Bronchial epithelial cell (primary cell): Measurements from ENCODE around the gene KRT74. TPM values are rescaled to one million over a fixed set of nuclear protein-coding genes. Genes with fewer than 3 reads are reported as not detected.

ENCODE experiments used
- DNase-seq: peaks from one replicate; pipeline ENCODE4 v3.0.0-alpha.2; 2010; ENCODE audit warnings: low read depth
- FAIRE-seq: peaks from 2 replicates; lab custom pipeline; 2011; peaks lifted over from hg19 to GRCh38; lab: Jason Lieb, UNC
- H3K27me3 ChIP-seq: 2 replicates; pipeline ENCODE4 v1.5.1; 2011; ENCODE audit warnings: low read length; ENCODE audit not compliant: control insufficient read depth, insufficient read depth
- H3K36me3 ChIP-seq: 2 replicates; pipeline ENCODE4 v1.5.1; 2011; ENCODE audit warnings: low read length; ENCODE audit not compliant: control insufficient read depth, insufficient read depth
- H3K4me3 ChIP-seq: 2 replicates; pipeline ENCODE4 v1.5.1; 2011; ENCODE audit warnings: mild to moderate bottlenecking, low read depth, low read length, control low read depth
- total RNA-seq: library from RNA; depleted of rRNA; stranded (reverse); fragments of >200 nt; gene quantifications from 2 replicates; pipeline ENCODE4 v1.2.1, GENCODE V29; 2014
- TF ChIP-seq, protein P1 (sequence below): IDR thresholded peaks from 2 replicates; pipeline ENCODE4 v1.5.1; 2011; ENCODE audit warnings: mild to moderate bottlenecking, moderate library complexity, low read length, control low read depth, inconsistent platforms; ENCODE audit not compliant: insufficient read depth, severe bottlenecking

KRT74 gene
- total RNA-seq, 1 donor from 2014 or later: not detected

DNA sequence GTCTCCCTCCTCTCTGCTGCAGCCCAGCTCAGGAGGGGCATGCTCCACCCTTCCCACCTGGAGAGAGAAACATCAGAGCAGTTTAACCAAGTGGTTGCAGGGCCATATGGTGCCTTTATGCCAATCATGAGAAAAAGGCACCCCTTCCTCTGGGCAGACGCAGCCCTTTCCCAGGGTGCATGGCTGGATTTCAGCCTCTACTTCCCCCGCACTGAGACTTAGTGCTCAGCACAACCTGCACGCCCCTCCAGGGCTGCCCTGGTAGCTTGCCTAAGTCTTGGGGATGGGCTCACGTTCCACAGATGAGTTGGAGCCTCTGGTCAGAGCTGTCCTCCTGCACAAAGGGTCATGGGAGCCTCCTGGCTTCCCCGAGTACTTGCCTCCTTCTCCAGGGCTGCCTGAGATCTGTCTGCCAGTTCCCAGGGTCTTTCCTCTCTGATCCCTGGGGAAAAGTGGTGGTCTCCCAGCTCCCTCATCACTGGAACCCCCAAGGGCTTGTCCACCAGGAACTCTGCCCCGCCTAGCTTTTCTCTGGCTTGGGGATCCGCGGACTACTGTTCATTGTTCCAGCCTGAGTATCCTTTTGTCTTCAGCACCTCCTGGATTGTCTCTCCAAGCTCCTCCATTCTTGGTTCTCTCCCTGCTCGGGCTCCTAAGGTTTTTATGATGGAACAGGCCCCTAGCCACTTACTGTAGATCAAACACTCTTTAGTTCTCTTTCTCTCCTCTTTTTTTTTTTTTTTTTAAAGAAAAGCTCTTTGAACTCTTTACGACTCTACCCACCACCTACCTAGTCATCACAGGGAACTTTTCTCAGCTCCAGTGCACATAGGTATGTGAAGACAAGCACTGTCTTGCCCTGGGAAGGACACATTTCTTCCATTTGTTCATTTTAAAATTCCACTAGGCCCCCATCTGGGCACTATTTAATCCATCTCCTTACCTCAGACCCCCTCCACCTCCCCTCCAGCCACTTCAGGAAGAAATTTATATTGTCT is 6.1 kb upstream of the KRT74 start:
- DNase-seq (peak; percentile 92), FAIRE-seq (no peak)
- no peaks in the 10 kb centered on the region for H3K36me3 ChIP-seq
- no peaks in the 10 kb centered on the region for H3K27me3 ChIP-seq
- no peak overlapping the region for H3K4me3 ChIP-seq
- TF ChIP-seq, protein P1, sequence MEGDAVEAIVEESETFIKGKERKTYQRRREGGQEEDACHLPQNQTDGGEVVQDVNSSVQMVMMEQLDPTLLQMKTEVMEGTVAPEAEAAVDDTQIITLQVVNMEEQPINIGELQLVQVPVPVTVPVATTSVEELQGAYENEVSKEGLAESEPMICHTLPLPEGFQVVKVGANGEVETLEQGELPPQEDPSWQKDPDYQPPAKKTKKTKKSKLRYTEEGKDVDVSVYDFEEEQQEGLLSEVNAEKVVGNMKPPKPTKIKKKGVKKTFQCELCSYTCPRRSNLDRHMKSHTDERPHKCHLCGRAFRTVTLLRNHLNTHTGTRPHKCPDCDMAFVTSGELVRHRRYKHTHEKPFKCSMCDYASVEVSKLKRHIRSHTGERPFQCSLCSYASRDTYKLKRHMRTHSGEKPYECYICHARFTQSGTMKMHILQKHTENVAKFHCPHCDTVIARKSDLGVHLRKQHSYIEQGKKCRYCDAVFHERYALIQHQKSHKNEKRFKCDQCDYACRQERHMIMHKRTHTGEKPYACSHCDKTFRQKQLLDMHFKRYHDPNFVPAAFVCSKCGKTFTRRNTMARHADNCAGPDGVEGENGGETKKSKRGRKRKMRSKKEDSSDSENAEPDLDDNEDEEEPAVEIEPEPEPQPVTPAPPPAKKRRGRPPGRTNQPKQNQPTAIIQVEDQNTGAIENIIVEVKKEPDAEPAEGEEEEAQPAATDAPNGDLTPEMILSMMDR: no peak

DNA sequence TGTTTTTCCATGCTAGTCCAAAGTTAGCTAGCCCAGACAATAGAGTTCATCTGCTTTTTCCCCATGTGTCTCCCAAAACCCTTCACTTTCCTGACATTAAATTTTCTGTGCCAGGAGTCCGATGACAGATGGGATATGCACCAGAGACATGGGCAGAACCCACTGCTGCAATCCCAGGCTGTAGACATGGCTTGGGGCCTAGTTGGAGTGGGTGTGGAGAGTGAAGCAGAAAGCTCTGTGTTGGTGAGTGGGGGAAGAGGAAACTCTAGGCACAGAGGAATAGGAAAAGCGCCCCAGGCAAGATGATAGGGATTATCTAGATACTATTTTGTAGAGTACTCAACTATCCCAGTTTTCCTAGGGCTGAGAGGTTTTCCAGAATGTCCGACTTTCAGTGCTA is 4.8 kb upstream of the KRT74 start:
- DNase-seq: peak; percentile 48
- Histone ChIP-seq H3K27me3 (no peaks in the 10 kb centered on the region), H3K4me3 (no peak overlapping the region), H3K36me3 (no peaks in the 10 kb centered on the region)
- no peak for FAIRE-seq
- TF ChIP-seq, protein P1: no peak

DNA sequence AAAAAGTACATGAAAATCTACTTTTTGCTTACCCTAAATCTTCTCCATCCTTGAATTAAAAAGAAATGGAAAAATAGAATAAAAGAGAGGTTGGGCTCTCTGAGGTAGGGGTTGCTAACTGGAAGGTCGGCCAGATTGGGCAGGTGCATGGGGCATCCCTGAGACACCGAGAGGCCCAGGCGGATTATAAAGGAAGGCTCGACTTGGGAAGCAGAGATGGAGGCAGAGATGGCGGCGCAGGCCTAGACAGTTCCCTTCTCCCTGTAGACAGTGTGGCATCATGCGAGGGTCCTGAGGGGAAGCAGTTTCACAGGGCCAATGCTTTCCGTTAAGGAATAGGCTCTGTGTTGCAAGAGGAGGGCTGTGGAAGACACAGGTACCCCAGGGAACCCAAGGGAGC is 3.7 kb upstream of the KRT74 start:
- FAIRE-seq: no peak
- H3K36me3 ChIP-seq: no peaks in the 10 kb centered on the region
- TF ChIP-seq, protein P1: no peak
- no peak for DNase-seq
- no peaks in the 10 kb centered on the region for H3K27me3 ChIP-seq
- no peak overlapping the region for H3K4me3 ChIP-seq

DNA sequence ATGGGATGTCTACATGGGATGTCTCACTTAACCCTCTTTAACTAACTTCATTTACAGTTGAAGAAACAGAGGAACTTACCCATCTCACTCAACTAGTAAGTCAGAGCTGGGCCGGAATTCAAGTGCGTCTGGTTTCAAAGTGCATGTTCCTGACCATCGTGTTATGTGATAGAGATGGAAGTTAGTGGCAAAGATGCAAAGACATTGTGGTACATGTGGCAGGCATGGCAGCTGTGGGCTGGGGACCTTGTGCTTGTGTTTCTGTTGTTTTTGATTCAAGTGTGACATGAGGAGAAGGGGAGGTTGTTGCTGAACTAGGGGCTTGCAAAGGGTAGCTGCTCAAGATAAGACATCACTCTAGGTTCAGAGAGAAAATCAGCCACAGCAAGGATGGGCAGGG is 2.3 kb upstream of the KRT74 start:
- Histone ChIP-seq H3K36me3 (no peaks in the 10 kb centered on the region), H3K4me3 (no peak overlapping the region), H3K27me3 (no peaks in the 10 kb centered on the region)
- TF ChIP-seq, protein P1: no peak
- DNase-seq: no peak
- peak; percentile 83 for FAIRE-seq

DNA sequence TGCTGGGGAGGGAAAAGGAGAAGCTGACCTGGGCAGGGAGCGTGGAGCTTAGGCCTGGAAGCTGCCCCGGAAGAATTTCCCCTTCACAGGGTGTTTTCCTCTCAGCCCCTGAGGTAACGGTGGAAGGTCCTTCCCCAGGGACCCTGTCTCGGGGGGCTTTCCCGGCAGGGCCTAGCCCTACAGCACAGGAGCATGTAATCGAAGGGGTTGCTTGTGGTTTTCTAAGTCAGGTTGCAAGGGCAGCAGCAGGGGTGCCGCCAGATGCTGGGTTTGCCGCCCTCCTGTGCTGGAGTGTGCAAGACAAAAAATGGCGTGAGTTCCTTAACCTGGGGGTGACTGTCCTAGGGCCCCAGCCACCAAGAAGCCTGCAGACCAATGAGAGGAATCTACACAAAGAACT is 1.6 kb upstream of the KRT74 start:
- no peaks in the 10 kb centered on the region for H3K36me3 ChIP-seq
- DNase-seq (no peak), FAIRE-seq (no peak)
- H3K4me3 ChIP-seq: no peak overlapping the region
- TF ChIP-seq, protein P1: no peak
- no peaks in the 10 kb centered on the region for H3K27me3 ChIP-seq
